Measurements from ENCODE around the gene CTBS. TPM values are rescaled to one million over a fixed set of nuclear protein-coding genes. Genes with fewer than 3 reads are reported as not detected.

CTBS gene
- total RNA-seq, 4 donors from 2014 or later = 12.2 to 23.5 (median 16.4) TPM

DNA sequence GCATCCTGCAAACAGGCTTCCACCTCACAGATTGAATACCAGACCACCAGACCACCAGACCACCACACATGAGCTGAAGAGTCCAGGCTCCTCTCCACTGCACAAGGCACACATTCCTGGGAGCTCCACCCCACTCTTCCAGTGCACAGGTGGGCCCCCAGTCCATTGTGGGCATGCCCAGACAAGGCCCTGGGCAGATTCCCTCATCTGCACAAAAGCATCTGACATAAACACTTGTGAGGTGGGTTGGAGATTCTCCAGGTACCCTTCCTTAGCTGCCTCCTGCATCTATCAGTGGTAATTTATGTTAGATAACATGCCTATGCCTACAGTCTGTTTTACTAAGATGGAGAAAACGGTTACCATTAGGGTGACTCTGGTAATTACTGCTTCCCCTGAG, 11.6 kb upstream of the CTBS start:
- no peak for ATAC-seq (ENCODE audit: low FRiP score)
- TF ChIP-seq, protein P1, sequence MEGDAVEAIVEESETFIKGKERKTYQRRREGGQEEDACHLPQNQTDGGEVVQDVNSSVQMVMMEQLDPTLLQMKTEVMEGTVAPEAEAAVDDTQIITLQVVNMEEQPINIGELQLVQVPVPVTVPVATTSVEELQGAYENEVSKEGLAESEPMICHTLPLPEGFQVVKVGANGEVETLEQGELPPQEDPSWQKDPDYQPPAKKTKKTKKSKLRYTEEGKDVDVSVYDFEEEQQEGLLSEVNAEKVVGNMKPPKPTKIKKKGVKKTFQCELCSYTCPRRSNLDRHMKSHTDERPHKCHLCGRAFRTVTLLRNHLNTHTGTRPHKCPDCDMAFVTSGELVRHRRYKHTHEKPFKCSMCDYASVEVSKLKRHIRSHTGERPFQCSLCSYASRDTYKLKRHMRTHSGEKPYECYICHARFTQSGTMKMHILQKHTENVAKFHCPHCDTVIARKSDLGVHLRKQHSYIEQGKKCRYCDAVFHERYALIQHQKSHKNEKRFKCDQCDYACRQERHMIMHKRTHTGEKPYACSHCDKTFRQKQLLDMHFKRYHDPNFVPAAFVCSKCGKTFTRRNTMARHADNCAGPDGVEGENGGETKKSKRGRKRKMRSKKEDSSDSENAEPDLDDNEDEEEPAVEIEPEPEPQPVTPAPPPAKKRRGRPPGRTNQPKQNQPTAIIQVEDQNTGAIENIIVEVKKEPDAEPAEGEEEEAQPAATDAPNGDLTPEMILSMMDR (IDR thresholded peaks at IDR 0.05) = no peak
- no peak for DNase-seq (ENCODE audit: low spot score)

GRCh38 chr1:84584126-84584525, 9.9 kb upstream of the CTBS start:
- ATAC-seq (ENCODE audit: low FRiP score) (no peak), DNase-seq (ENCODE audit: low spot score) (no peak)
- TF ChIP-seq, protein P1 (IDR thresholded peaks at IDR 0.05) = no peak

GRCh38 chr1:84583648-84584047, 9.4 kb upstream of the CTBS start:
- no peak for ATAC-seq (ENCODE audit: low FRiP score)
- TF ChIP-seq, protein P1 (IDR thresholded peaks at IDR 0.05) = no peak
- DNase-seq (ENCODE audit: low spot score) = no peak

- DNase-seq (ENCODE audit: low spot score) = no peak
- ATAC-seq (ENCODE audit: low FRiP score) = no peak
- TF ChIP-seq, protein P1 (IDR thresholded peaks at IDR 0.05) = no peak
Observed at GRCh38 chr1:84582802-84583587, 8.8 kb upstream of the CTBS start.

DNA sequence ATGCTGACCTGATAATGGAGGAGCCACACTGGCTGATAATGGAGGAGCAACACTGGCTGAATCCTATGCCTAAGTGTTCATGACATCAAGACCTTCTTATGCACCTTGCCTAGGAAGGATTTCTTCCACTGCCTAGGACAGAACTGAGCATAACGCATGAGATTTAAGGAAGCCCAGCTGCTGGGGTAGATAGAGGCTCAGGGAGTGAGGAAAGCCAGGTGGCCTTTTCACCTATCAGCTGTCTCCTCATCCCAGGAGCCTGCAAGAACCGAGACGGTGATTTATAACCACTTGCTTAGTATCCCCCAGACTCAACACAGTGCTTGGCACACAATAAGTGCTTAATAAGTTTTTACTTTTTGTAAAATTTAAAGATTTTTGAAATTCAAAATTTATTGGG, 7.4 kb upstream of the CTBS start:
- TF ChIP-seq, protein P1 (IDR thresholded peaks at IDR 0.05) = no peak
- ATAC-seq (ENCODE audit: low FRiP score) = no peak
- DNase-seq (ENCODE audit: low spot score) = no peak

GRCh38 chr1:84574936-84575335, 696 bp upstream of the CTBS start:
- DNase-seq (ENCODE audit: low spot score) (no peak), ATAC-seq (ENCODE audit: low FRiP score) (no peak)
- TF ChIP-seq, protein P1 (IDR thresholded peaks at IDR 0.05) = no peak

DNA sequence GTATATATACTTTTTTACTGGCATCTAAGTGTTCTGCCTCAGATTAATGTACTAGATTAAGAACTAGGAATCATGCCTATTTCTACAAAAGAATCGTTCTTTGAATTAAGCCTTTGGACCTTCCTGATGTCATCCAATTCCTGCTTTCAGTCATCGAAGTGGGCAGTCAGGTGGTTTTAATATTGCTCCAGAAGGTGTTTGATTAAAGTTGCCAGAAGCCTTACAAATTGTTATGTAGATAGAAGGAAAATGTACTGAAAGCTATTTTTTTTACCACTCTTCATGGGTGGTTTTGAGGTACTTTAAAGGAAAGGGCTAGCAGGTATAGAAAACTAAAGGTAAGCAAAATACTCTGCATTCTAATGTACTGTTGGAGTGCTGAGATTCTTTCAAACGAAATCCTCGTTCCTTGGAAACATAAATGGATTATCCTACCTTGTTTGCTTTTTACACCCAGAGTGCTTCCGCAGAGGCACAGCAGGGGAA, 716 bp downstream of the CTBS start:
- DNase-seq (ENCODE audit: low spot score) (no peak), ATAC-seq (ENCODE audit: low FRiP score) (no peak)
- TF ChIP-seq, protein P1 (IDR thresholded peaks at IDR 0.05) = no peak
